ENCODE results near the gene ADGRA3. TPM values are rescaled to one million over a fixed set of nuclear protein-coding genes. Genes with fewer than 3 reads are reported as not detected.

ADGRA3 gene
- total RNA-seq, 1 donor from 2014 or later, result 12.9 TPM

GRCh38 chr4:22439947-22440346 lies 75.9 kb downstream of the ADGRA3 start:
- DNase-seq (ENCODE audit: low read depth in 2 of 2), result no peak

- no peak for DNase-seq (ENCODE audit: low read depth in 2 of 2)
These were observed 80.2 kb downstream of the ADGRA3 start for GRCh38 chr4:22435652-22436051.

- DNase-seq (ENCODE audit: low read depth in 2 of 2), result peak; percentile 57 to 76
These were observed 81.0 kb downstream of the ADGRA3 start for GRCh38 chr4:22434895-22435294.

- no peak for DNase-seq (ENCODE audit: low read depth in 2 of 2)
These were observed 85.2 kb downstream of the ADGRA3 start for GRCh38 chr4:22430626-22431025.

- DNase-seq (ENCODE audit: low read depth in 2 of 2), result no peak
These were observed 87.4 kb downstream of the ADGRA3 start for GRCh38 chr4:22428441-22428840.

GRCh38 chr4:22427675-22428074 lies 88.2 kb downstream of the ADGRA3 start:
- DNase-seq (ENCODE audit: low read depth in 2 of 2), result no peak

- no peak for DNase-seq (ENCODE audit: low read depth in 2 of 2)
These were observed 95.6 kb downstream of the ADGRA3 start for GRCh38 chr4:22420291-22420690.

- no peak for DNase-seq (ENCODE audit: low read depth in 2 of 2)
These were observed 98.5 kb downstream of the ADGRA3 start for GRCh38 chr4:22417408-22417807.

GRCh38 chr4:22416403-22416802 lies 99.5 kb downstream of the ADGRA3 start:
- DNase-seq (ENCODE audit: low read depth in 2 of 2), result peak; percentile 82 to 89

GRCh38 chr4:22414833-22415232 lies 101.0 kb downstream of the ADGRA3 start:
- no peak for DNase-seq (ENCODE audit: low read depth in 2 of 2)

GRCh38 chr4:22413471-22413870 lies 102.4 kb downstream of the ADGRA3 start:
- DNase-seq (ENCODE audit: low read depth in 2 of 2), result no peak

GRCh38 chr4:22412013-22412412 lies 103.9 kb downstream of the ADGRA3 start:
- DNase-seq (ENCODE audit: low read depth in 2 of 2), result no peak

- DNase-seq (ENCODE audit: low read depth in 2 of 2), result peak; percentile 20 to 28
These were observed 105.1 kb downstream of the ADGRA3 start for GRCh38 chr4:22410645-22411247.

- no peak for DNase-seq (ENCODE audit: low read depth in 2 of 2)
These were observed 107.4 kb downstream of the ADGRA3 start for GRCh38 chr4:22408474-22408873.

- DNase-seq (ENCODE audit: low read depth in 2 of 2), result no peak
These were observed 108.5 kb downstream of the ADGRA3 start for GRCh38 chr4:22407361-22407760.

- no peak for DNase-seq (ENCODE audit: low read depth in 2 of 2)
These were observed 117.2 kb downstream of the ADGRA3 start for GRCh38 chr4:22398671-22399070.

GRCh38 chr4:22391551-22391950 lies 124.3 kb downstream of the ADGRA3 start:
- no peak for DNase-seq (ENCODE audit: low read depth in 2 of 2)

GRCh38 chr4:22389240-22389870 lies 126.5 kb downstream of the ADGRA3 start:
- peak; percentile 86 to 87 for DNase-seq (ENCODE audit: low read depth in 2 of 2)

- peak; percentile 17 to 78 for DNase-seq (ENCODE audit: low read depth in 2 of 2)
These were observed 130.3 kb downstream of the ADGRA3 start for GRCh38 chr4:22385611-22386011.

GRCh38 chr4:22384154-22384553 lies 131.7 kb downstream of the ADGRA3 start:
- DNase-seq (ENCODE audit: low read depth in 2 of 2), result no peak

GRCh38 chr4:22382216-22382615 lies 133.7 kb downstream of the ADGRA3 start:
- peak; percentile 46 to 55 for DNase-seq (ENCODE audit: low read depth in 2 of 2)

- DNase-seq (ENCODE audit: low read depth in 2 of 2), result peak in 1 of 2 donors; percentile 82
These were observed 142.9 kb downstream of the ADGRA3 start for GRCh38 chr4:22372986-22373385.

- DNase-seq (ENCODE audit: low read depth in 2 of 2), result no peak
These were observed 145.8 kb downstream of the ADGRA3 start for GRCh38 chr4:22369901-22370562.

All from lung microvascular endothelial cell (primary cell).